Kidney glomerular epithelial cell (primary cell): Measurements from ENCODE around the gene CAMK2G.
A peak's percentile ranks its signal among the peaks of the same experiment; 100 is the strongest.
"Not testable (repeated sequence)": the region's sequence is repeated elsewhere in the genome, so short reads cannot be mapped to it uniquely, and the experiment has no call there.

Experiments
- DNase-seq: peaks from one replicate; lab custom pipeline; 2025; lab: John Stamatoyannopoulos, UW

Gene CAMK2G

DNA sequence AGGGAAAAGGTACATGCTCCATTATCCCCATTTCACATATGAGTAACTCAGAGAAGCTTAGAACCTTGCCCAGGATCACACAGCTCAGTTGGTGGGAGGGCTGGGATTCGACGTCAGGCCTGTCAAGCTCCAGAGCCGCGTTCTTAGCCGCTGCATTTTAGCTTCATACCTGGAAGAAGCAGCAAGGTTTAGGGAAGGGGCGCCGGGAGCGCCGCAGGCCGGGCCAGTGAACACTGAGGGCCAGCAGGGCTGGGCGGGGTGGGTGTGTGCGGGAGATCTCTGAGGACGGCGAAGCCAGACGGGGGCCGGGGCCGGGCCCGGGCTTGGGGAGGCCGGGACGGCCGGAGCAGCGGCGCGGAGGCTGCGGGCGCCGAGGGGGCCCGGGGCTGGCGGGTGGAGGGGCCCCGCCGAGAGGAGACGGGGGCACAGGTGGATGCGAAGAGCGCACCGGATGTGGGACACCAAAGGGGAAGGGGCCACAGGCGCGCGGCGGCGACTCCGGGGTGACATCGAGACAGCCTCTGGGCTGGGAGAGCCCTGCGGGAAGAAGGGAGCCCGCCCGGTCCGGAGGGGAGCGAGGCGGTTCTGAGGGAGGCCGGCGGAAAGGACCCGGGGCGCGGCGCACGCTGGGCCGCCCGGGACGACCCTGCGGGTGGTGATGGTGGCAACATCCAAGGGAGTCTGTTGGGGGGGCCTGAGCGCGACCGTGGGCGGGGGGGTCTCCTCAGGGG, 63.5 kb downstream of the CAMK2G start:
- peak; percentile 16 for DNase-seq

DNA sequence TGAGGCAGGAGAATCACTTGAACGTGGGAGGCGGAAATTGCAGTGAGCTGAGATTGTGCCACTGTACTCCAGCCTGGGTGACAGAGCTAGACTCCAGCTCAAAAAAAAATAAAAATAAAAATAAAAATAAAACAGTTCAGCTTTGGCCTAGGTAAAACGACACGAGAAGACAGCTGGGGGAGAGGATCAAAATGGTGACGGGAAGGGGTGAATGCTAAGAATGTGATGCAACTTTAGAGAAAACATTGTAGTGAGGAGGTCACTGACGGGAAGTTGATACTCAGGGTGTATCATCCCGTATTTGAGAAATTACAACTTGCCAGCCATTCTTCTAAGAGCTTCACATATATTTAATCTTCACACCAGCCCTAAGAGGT, 64.0 kb downstream of the CAMK2G start:
- no peak for DNase-seq

DNA sequence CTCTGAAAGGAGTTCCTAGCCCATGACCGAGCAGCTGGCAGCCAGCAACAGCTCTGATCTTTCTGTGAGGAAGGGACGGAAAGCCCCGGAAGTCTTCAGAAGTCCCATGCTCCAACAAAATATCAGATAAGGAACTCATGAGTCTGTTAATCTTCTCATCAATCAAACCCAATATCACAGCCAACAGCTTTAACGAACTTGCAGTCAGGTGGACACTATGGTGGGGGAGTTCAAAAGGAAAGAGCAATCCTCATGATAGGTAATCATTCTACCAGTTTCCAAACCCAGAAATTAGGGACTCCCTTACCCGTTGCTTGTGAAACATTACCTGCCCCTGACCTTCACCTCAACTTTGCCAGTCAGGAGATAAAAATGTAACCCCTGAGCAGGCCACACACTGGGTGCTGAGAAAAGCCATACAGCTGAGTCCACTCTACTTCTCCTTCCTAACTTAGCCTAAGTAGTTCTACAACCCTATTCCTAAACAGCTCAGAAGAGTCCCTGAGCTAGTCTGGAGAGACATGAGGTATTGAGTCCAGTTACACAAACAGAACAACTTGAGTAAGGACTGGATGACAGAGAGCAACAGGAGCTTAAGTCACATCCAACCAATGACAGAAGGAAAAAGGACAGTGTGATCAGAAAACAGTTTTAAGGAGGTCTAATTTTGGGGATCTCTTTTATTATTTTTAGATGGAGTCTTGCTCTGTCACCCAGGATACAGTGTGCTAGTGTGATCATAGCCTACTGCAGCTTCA, 65.1 kb downstream of the CAMK2G start:
- DNase-seq = no peak

DNA sequence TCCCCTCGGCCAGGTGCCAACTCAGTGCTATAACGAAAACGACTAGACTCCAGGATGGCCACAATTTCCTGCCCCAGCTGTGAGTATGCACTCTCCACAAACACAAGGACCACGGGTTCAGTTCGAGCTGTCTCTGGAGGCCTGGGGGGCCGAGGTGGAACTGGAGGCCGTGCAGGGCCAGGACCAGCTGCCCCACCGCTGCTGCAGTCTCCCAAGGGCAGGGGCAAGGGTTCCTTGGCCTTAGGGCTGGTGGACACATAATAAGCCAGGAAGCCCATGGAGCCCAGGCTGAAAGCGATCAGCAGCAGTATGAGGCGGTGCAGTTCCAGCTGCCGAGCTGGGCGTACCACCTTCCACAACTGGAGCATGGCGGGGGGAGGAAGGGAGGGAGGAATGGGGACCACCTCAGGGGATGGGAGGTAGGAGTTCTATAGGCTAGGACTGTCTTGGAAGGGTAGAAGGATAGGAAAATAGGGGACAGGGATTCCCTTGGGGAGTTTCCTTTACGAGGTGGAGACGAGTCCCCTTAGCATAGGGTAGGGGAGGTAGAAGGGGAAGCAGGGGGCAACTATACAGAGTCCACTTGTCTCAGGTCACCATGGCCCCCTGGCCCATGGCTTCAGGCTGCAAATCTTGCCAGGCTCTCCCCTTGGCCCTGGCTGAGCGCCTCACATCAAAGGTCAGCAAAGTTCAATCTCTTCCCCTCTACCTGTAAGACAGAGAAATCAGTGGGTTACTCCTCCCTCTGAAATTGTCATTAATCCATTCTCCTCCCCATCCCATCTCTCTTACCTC, 66.1 kb downstream of the CAMK2G start:
- DNase-seq = no peak

DNA sequence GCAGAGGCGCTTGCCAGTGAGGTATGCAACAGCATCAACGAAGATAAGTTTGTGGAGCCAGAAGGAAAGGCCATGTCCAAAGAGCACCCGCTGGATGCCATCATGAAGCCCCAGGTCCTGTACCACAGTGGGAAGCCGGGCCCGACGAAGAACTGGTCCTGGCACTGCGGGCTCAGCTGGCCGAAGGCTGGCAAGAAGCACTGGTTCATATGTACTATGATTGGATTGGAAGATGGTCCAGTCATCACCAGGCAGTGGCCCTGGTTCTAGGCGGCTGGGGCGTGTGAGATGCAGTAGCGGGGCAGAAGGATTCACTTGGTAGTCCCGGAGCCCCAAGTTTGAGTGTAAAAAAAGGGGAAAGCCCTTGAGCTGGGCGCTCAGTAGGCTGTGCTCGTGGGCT, 66.9 kb downstream of the CAMK2G start:
- no peak for DNase-seq

DNA sequence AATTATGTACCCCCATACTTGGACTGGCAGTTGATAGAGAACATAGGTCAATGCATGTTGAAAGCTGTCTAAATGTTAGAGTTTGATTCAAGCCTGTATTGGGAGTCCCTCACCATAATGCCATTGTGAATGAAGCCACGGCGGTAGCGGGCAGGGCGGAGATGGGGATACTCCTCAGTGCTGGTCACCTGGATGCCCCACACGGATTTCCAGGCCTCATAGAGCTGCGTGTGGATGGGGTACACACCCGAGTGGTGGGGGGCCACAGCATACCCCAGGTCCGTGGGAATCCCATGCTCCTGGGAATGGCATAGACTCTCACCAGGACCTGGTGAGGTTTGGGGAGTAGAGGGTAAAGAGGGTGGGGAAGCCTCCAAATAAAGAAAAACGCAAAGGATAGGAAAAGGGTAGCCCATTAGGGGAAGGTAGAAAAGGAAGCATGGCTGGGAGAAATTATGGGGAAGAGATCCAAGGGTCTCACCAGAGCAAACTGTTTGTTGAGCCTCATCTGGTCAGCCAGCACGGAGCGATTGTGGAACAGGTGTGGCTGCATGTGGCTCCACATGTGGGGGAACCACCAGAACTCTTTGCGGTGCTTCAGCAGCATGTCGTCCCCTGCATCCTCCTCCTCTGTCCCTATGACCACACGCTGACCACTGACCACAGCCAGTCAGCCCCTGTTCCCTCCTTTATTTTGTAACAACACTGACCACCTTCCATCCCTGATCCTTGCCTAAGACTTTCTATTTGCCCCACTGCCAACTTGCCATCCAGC, 68.0 kb downstream of the CAMK2G start:
- no peak for DNase-seq

DNA sequence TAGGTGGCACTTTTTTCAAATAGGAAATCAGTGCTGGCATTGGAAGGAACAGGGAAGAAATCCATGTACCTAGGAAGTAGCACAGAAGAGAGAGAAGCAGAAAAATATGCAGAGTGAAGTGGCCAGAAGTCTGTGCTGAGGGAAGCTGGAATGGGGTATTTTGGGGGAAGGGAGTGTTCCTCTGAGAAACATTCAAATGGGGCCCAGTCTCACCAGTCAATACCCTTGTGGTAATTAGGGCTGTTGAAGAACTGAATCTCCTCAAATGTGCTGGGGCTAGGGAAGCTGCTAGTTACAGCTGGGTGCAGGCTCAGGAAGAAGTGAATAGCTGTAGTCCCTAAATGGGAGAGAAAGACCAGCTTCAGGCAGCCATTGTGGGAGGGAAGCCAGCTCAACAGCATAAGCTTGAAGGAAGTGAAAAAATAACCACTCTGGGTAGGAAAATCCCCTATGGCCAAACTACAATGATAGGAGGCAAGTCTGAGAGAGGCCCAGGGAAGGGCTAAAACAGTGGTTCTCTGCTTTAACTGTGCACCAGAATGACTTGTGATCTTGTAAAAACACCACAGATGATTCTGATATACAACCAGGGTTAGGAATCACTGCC, 70.6 kb downstream of the CAMK2G start:
- DNase-seq = no peak

DNA sequence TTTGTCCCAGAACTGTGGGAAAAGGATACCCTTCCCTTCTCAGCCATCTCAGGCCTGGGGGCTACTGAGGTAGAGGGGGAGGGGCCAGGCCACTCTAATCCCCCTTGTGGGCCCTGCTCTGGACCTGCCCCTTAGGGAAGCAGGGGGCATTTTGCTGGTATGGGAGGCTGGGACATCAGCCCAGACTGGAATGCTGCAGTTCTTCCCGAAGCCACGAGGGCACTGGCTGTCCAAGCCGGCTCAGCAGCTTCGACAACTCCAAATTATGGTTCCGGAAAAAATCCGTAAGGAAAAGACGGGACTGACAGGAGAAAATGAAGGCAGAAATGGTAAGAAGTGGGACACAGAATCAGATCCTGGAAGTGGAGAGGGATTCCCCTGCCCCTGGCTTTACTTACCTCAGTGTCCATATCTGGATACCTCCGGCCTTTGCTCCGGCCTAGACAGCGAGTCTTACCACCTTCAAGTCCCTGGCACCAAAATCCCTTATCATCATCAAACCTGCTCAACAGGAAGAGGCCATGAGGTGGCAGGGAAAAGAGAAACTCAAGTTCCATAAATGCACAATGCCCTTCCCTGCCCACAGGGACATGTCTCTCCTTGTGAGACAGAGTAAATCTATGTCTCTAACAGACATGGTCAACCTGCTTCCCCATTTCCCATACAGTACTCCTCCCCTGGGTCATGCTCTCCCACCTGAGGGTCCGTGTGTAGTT, 71.9 kb downstream of the CAMK2G start:
- DNase-seq = no peak

DNA sequence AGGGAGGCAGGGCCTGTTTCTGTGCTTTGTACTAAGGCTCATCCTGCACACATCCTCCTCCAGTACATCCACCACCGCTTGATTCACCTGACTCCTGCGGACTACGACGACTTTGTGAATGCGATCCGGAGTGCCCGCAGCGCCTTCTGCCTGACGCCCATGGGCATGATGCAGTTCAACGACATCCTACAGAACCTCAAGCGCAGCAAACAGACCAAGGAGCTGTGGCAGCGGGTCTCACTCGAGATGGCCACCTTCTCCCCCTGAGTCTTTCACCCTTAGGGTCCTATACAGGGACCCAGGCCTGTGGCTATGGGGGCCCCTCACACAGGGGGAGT, 73.1 kb downstream of the CAMK2G start:
- no peak for DNase-seq

DNA sequence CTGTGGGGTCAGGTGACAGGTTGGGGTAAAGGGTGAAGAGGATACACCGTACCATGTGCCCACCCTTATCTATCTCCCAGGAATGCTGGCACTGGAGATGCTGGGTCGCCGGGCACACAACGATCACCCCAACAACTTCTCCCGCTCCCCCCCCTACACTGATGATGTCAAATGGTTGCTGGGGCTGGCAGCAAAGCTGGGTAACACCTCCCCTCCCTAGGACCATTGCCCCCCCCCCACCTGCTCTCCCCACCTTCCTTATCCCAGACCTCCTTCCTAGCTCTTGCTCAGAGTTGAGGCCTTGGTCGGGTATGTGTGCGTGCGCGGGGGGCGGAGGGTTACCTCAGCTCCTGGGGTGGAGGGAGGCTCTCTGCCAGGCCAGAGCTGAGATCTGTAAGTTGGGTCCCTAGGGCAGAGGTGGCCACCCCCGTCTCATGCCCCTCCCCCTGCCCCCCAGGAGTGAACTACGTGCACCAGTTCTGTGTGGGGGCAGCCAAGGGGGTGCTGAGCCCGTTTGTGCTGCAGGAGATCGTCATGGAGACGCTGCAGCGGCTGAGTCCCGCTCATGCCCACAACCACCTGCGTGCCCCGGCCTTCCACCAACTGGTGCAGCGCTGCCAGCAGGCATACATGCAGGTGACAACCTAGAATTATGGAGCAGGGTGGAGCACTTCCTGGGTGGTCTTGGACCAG, 73.6 kb downstream of the CAMK2G start:
- no peak for DNase-seq

DNA sequence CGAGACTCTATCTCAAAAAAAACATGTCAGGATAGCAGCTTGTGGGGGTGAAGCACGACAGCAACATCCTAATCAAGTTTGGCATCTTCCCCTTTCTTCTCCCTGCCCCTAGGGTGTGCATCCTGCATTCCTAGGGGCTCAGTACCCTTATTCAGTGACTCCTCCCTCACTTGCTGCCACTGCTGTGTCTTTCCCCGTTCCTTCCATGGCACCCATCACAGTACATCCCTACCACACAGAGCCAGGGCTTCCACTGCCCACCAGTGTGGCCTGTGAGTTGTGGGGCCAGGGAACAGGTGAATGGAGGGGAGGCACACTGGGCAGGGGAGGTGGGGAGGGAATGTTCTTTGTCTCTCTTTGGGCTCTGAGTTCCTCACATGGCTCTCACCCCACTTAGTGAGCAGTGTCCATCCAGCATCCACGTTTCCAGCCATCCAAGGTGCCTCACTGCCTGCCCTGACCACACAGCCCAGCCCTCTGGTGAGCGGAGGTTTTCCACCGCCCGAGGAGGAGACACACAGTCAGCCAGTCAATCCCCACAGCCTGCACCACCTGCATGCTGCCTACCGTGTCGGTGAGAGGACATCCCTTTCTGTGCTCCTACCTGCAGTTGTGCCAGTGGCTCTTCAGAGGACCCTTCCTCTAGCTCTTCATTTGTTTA, 74.3 kb downstream of the CAMK2G start:
- no peak for DNase-seq

DNA sequence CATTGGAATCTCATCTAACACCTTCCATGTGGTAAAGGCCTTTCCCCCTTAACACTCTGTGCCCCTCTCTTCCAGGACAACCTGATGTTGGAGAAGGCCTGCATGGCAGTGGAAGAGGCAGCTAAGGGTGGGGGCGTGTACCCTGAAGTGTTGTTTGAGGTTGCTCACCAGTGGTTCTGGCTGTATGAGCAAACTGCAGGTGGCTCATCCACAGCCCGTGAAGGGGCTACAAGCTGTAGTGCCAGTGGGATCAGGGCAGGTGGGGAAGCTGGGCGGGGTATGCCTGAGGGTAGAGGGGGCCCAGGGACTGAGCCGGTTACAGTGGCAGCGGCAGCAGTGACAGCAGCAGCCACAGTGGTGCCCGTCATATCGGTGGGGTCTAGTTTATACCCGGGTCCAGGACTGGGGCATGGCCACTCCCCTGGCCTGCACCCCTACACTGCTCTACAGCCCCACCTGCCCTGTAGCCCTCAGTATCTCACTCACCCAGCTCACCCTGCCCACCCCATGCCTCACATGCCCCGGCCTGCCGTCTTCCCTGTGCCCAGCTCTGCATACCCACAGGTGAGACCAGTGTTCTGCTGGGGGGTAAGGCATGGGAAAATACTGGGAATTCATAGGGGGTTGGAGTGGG, 75.3 kb downstream of the CAMK2G start:
- no peak for DNase-seq

DNA sequence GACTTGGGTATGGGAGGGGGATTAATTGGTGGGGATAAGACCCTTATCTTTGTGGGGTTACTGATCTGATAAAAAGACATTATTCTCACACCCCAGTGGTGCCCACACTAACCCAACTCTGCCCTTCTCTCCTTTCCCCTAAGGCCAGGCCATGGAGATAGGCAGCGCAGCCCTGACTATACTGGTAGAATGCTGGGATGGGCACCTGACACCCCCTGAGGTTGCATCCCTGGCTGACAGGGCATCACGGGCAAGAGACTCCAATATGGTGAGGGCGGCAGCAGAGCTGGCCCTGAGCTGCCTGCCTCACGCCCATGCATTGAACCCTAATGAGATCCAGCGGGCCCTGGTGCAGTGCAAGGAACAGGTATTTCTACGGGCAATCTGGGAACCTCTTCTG, 76.3 kb downstream of the CAMK2G start:
- no peak for DNase-seq

DNA sequence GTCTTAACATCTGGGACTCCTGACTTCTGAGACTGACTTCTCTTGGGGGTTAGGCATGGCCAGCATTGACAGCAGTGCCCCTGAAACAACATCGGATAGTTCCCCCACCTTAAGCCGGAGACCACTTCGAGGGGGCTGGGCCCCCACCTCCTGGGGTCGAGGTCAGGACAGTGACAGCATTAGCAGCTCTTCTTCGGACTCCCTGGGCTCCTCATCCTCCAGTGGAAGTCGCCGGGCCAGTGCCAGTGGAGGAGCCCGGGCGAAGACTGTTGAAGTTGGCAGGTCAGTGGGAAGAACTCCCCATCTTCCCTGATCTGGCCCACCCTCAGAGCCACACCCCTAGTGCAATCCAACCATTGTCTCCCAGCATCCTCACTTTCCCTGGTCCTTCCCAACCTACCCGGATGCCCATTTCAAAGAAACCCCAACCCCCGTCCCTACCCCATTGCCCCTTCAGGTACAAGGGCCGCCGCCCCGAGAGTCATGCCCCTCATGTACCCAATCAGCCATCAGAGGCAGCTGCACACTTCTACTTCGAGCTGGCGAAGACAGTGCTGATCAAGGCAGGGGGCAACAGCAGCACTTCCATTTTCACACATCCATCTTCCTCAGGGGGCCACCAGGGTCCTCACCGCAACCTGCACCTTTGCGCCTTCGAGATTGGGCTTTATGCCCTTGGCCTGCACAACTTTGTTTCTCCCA, 76.9 kb downstream of the CAMK2G start:
- DNase-seq = no peak

DNA sequence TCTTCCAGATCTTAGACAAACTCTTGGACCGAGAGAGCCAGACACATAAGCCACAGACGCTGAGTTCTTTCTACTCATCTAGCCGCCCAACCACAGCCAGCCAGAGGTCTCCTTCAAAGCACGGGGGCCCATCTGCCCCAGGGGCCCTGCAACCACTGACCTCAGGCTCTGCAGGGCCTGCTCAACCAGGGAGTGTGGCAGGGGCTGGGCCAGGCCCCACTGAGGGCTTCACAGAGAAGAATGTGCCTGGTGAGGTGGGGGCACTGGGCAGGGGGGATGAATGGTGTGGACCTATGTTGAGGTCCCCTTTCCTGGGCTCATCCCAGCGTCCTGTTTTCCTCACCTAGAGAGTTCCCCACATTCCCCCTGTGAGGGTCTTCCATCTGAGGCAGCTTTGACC, 77.6 kb downstream of the CAMK2G start:
- DNase-seq = no peak

DNA sequence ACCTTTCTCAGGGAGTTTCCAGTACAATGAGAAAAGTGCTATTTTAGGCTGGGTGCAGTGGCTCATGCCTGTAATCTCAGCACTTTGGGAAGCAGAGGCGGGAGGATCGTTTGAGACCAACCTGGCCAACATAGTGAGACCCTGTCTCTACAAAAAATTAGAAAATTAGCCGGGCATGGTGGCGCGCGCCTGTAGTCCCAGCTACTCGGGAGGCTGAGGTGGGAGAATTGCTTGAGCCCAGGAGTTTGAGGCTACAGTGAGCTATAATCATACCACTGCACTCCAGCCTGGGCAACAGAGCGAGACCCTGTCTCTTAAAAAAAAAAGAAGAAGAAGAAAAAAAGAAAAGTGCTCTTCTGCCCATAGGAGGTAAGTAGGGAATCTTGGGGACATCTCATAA, 78.3 kb downstream of the CAMK2G start:
- DNase-seq = not testable (repeated sequence)

DNA sequence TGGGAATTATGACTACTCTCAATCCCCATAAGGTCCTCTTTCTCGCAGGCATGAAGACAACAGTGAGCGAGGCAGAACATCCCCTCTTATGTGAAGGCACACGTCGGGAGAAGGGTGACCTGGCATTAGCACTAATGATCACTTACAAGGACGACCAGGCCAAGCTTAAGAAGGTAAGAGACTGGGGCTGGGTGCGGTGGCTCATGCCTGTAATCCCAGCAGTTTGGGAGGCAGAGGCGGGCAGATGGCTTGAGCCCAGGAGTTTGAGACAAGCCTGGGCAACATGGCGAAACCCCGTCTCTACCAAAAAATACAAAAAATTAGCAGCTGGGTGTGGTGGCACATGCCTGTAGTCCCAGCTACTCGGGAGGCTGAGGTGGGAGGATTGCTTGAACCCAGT, 78.9 kb downstream of the CAMK2G start:
- DNase-seq = not testable (repeated sequence)

DNA sequence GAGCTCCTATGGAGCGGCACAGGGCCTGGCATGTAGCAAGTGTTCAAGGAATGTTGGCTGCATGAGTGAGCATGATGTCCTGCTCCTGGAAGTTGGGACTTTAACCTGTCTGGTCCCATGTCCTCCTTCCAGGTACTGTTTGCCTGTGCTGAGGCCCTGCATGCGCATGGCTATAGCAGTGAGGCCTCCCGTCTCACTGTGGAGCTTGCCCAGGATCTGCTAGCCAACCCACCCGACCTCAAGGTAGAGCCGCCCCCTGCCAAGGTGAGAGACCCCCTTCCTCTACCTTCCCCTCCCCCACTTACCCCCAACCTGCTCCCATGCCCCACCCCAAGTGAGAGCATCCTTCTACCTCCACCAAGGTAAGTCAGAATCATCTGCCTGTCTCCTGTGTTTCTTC, 80.9 kb downstream of the CAMK2G start:
- no peak for DNase-seq

DNA sequence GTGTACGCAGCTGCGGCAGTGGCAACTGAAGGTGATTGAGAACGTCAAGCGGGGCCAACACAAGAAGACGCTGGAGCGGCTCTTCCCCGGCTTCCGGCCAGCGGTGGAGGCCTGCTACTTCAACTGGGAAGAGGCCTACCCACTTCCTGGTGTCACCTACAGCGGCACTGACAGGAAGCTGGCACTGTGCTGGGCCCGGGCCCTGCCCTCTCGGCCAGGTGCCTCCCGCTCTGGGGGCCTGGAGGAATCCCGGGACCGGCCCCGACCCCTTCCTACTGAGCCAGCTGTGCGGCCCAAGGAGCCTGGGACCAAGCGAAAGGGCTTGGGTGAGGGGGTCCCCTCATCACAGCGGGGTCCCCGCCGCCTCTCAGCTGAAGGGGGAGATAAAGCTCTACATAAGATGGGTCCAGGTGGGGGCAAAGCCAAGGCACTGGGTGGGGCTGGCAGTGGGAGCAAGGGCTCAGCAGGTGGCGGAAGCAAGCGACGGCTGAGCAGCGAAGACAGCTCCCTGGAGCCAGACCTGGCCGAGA, 82.4 kb downstream of the CAMK2G start:
- DNase-seq = no peak
